PC-3 (cell line): ENCODE data around the gene ZNF507. TPM values are rescaled to one million over a fixed set of nuclear protein-coding genes. Genes with fewer than 3 reads are reported as not detected.
"Not testable (repeated sequence)": the region's sequence is repeated elsewhere in the genome, so short reads cannot be mapped to it uniquely, and the experiment has no call there.

Source experiments
- ATAC-seq: fragments of 200-7000 bp; cut with Tn5 transposase; 2 replicates; pipeline ENCODE4 v1.9.1; 2020; ENCODE audit warnings: mild to moderate bottlenecking, moderate library complexity
- BruUV-seq: library from RNA; stranded (reverse); fragments of 400-500 nt; replicated peaks from 2 replicates; lab custom pipeline; 2021; lab: Mats Ljungman, UMichigan
- CTCF ChIA-PET: fragments of 300-600 bp; sonication (Branson Sonifier 250); formaldehyde crosslinking; loops from one replicate; lab custom pipeline; 2022; ENCODE audit warnings: antibody characterized with exemption; lab: Charles Lee
- POLR2A ChIA-PET: fragments of 300-600 bp; sonication (Branson Sonifier 250); formaldehyde crosslinking; loops from one replicate; lab custom pipeline; 2022; ENCODE audit warnings: antibody characterized with exemption; ENCODE audit not compliant: unreplicated experiment; lab: Charles Lee
- DNase-seq: peaks from one replicate; pipeline ENCODE4 v3.0.0-alpha.2; 2015
- H2AFZ ChIP-seq: fragments of 300-600 bp; sonication (generic); 2 replicates; pipeline ENCODE4 v1.6.0; 2016; ENCODE audit warnings: antibody characterized with exemption, low read length
- H3F3A ChIP-seq: fragments of 300-600 bp; sonication (generic); one replicate; pipeline ENCODE4 v1.6.0; 2017; ENCODE audit warnings: antibody characterized with exemption, low read length, control low read depth, mild to moderate bottlenecking; ENCODE audit not compliant: unreplicated experiment
- H3K27ac ChIP-seq: fragments of 300-600 bp; sonication (generic); 2 replicates; pipeline ENCODE4 v1.5.1; 2016; ENCODE audit warnings: mild to moderate bottlenecking, low read length
- H3K27me3 ChIP-seq: fragments of 300-600 bp; sonication (generic); 2 replicates; pipeline ENCODE4 v1.6.1; 2016; ENCODE audit warnings: low read length, mixed read lengths
- H3K36me3 ChIP-seq: fragments of 300-600 bp; sonication (generic); 2 replicates; pipeline ENCODE4 v1.6.1; 2016; ENCODE audit warnings: low read depth, mixed run types, low read length, mixed read lengths
- H3K4me1 ChIP-seq: fragments of 300-600 bp; sonication (generic); 2 replicates; pipeline ENCODE4 v1.5.1; 2016; ENCODE audit warnings: low read length; ENCODE audit not compliant: insufficient read depth
- H3K4me2 ChIP-seq: fragments of 300-600 bp; sonication (generic); 2 replicates; pipeline ENCODE4 v1.6.0; 2016; ENCODE audit warnings: low read length
- H3K4me3 ChIP-seq: fragments of 300-600 bp; sonication (generic); 2 replicates; pipeline ENCODE4 v1.5.1; 2016; ENCODE audit warnings: mild to moderate bottlenecking, low read length, mixed read lengths
- H3K79me2 ChIP-seq: fragments of 300-600 bp; sonication (generic); 2 replicates; pipeline ENCODE4 v1.6.1; 2017; ENCODE audit warnings: low read length, mixed read lengths
- H3K9ac ChIP-seq: fragments of 300-600 bp; sonication (generic); 2 replicates; pipeline ENCODE4 v1.6.0; 2016; ENCODE audit warnings: mild to moderate bottlenecking, low read length
- H3K9me2 ChIP-seq: fragments of 300-600 bp; sonication (generic); replicated peaks from 2 replicates; pipeline ENCODE4 v1.6.1; 2016; ENCODE audit warnings: mixed run types, low read length, mixed read lengths
- H3K9me3 ChIP-seq: fragments of 300-600 bp; sonication (generic); 2 replicates; pipeline ENCODE4 v1.6.1; 2016; ENCODE audit warnings: low read length, mixed read lengths
- H4K20me1 ChIP-seq: fragments of 300-600 bp; sonication (generic); 2 replicates; pipeline ENCODE4 v1.6.1; 2016; ENCODE audit warnings: low read length, mixed read lengths
- EZH2 ChIP-seq: fragments of 300-600 bp; sonication (generic); IDR thresholded peaks from one replicate; pipeline ENCODE4 v1.6.1; 2017; ENCODE audit warnings: antibody characterized with exemption, mild to moderate bottlenecking, low read length; ENCODE audit not compliant: unreplicated experiment
- EZH2phosphoT487 ChIP-seq: fragments of 300-600 bp; sonication (generic); IDR thresholded peaks from 2 replicates; pipeline ENCODE4 v1.6.1; 2018; ENCODE audit warnings: mild to moderate bottlenecking, antibody characterized with exemption, low read length, borderline replicate concordance
- intact Hi-C: fragments of 100-400 bp; cut with micrococcal nuclease; formaldehyde crosslinking; loops from 2 replicates; pipeline ENCODE4 v1.9.0; 2023
- total RNA-seq: library from RNA; depleted of rRNA; stranded (reverse); fragments of >200 nt; gene quantifications from 2 replicates; pipeline ENCODE4 v1.2.3, GENCODE V29; 2014
- TF ChIP-seq, protein P1 (sequence below): fragments of 300-600 bp; sonication (generic); conservative IDR thresholded peaks from 2 replicates; pipeline ENCODE4 v1.5.1; 2017; ENCODE audit warnings: antibody characterized with exemption, low read depth, mild to moderate bottlenecking, low read length

ZNF507 gene
- total RNA-seq, 1 experiment from 2014 or later = 4.9 TPM

- CTCF ChIA-PET = no interaction called here
- Histone ChIP-seq H3K4me1 (peaks cover 32% of the 10 kb centered on the region), H3K27me3 (no peaks in the 10 kb centered on the region), H3F3A (peaks cover 17% of the 10 kb centered on the region), H3K9me2 (no peaks in the 10 kb centered on the region), H3K9ac (peak overlapping the region; percentile 41), H3K4me3 (peak overlapping the region; percentile 44; the same call in 1 of the 2 replicates), H3K9me3 (no peaks in the 10 kb centered on the region), H3K36me3 (peaks cover 17% of the 10 kb centered on the region), H3K27ac (peak overlapping the region; percentile 82), H2AFZ (no peak overlapping the region), H3K4me2 (peak overlapping the region; percentile 75), H3K79me2 (peaks cover 21% of the 10 kb centered on the region), H4K20me1 (no peaks in the 10 kb centered on the region)
- peak; percentile 98 for ATAC-seq
- peak; percentile 96 for DNase-seq
- intact Hi-C loops = loop anchor here (2.0 kb wide), 1 partner anchor 23 kb away; no protein-coding TSS in a partner anchor
- TF ChIP-seq, protein P1, sequence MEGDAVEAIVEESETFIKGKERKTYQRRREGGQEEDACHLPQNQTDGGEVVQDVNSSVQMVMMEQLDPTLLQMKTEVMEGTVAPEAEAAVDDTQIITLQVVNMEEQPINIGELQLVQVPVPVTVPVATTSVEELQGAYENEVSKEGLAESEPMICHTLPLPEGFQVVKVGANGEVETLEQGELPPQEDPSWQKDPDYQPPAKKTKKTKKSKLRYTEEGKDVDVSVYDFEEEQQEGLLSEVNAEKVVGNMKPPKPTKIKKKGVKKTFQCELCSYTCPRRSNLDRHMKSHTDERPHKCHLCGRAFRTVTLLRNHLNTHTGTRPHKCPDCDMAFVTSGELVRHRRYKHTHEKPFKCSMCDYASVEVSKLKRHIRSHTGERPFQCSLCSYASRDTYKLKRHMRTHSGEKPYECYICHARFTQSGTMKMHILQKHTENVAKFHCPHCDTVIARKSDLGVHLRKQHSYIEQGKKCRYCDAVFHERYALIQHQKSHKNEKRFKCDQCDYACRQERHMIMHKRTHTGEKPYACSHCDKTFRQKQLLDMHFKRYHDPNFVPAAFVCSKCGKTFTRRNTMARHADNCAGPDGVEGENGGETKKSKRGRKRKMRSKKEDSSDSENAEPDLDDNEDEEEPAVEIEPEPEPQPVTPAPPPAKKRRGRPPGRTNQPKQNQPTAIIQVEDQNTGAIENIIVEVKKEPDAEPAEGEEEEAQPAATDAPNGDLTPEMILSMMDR = no peak
- TF ChIP-seq EZH2 = no peak
- no peak for TF ChIP-seq EZH2phosphoT487
- BruUV-seq = no TSS peak
- POLR2A ChIA-PET = interaction anchor here (0.6 kb wide), 1 partner anchor 1448 kb away, joined by 3 read pairs; no protein-coding TSS in a partner anchor
Observed at GRCh38 chr19:32373585-32374295, 28.3 kb downstream of the ZNF507 start.

DNA sequence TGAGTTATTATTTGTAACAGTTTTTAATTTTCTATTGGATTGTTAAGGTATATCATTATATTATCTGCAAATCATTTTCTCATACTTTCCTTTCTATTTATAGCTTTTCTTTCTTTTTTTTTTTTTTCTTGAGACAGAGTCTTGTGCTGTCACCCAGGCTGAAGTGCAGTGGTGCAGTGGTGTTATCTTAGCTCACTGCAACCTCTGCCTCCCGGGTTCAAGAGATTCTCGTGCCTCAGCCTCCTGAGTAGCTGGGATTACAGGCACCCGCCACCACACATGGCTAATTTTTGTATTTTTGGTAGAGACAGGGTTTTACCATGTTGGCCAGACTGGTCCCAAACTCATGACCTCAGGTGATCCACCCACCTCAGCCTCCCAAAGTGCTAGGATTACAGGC lies 29.0 kb downstream of the ZNF507 start:
- H3K4me3 ChIP-seq = peak overlapping the region; percentile 28; the same call in 1 of the 2 replicates
- H3K9me3 ChIP-seq, CTCF ChIA-PET, H2AFZ ChIP-seq, BruUV-seq, ATAC-seq, intact Hi-C loops, H3K27me3 ChIP-seq, H4K20me1 ChIP-seq, H3K9me2 ChIP-seq, DNase-seq: not testable (repeated sequence)
- H3K9ac ChIP-seq = peak overlapping the region; percentile 21
- peak overlapping the region; percentile 81 for H3K27ac ChIP-seq
- peaks cover 15% of the 10 kb centered on the region for H3K79me2 ChIP-seq
- H3F3A ChIP-seq = peaks cover 17% of the 10 kb centered on the region
- POLR2A ChIA-PET = interaction anchor here (0.5 to 0.6 kb wide), 2 partner anchors 17 to 1448 kb away, joined by 3 to 8 read pairs; no protein-coding TSS in a partner anchor
- H3K4me2 ChIP-seq = peak overlapping the region; percentile 75
- H3K4me1 ChIP-seq = peaks cover 32% of the 10 kb centered on the region
- H3K36me3 ChIP-seq = peaks cover 12% of the 10 kb centered on the region

- H3K9ac ChIP-seq, H4K20me1 ChIP-seq, BruUV-seq, H2AFZ ChIP-seq, H3K9me3 ChIP-seq, H3K79me2 ChIP-seq, H3K4me3 ChIP-seq, H3K4me2 ChIP-seq, H3K36me3 ChIP-seq, POLR2A ChIA-PET, H3K9me2 ChIP-seq, H3K27me3 ChIP-seq, CTCF ChIA-PET, H3K27ac ChIP-seq, ATAC-seq: not testable (repeated sequence)
- intact Hi-C loops = loop anchor here (5.0 kb wide), 1 partner anchor 35 kb away; no protein-coding TSS in a partner anchor
- DNase-seq = peak; percentile 23
- H3K4me1 ChIP-seq = peaks cover 29% of the 10 kb centered on the region
- TF ChIP-seq, protein P1 = peak; percentile 42
- peaks cover 14% of the 10 kb centered on the region for H3F3A ChIP-seq
Observed at GRCh38 chr19:32377088-32377487, 31.7 kb downstream of the ZNF507 start.
